Measurements from ENCODE around the gene SCAF4.
"Not testable (repeated sequence)": the region's sequence is repeated elsewhere in the genome, so short reads cannot be mapped to it uniquely, and the experiment has no call there.

SCAF4 gene

GRCh38 chr21:31673321-31673912 is 58.5 kb downstream of the SCAF4 start:
- in situ Hi-C loops (cut with HindIII; ENCODE audit: low sequenced_read_pairs), result no loop called here

GRCh38 chr21:31671931-31672330 is 60.0 kb downstream of the SCAF4 start:
- in situ Hi-C loops (cut with HindIII; ENCODE audit: low sequenced_read_pairs), result no loop called here

- in situ Hi-C loops (cut with HindIII; ENCODE audit: low sequenced_read_pairs), result no loop called here
Observed at GRCh38 chr21:31671146-31671716, 60.7 kb downstream of the SCAF4 start.

GRCh38 chr21:31670070-31670469 is 61.8 kb downstream of the SCAF4 start:
- in situ Hi-C loops (cut with HindIII; ENCODE audit: low sequenced_read_pairs), result no loop called here

GRCh38 chr21:31668651-31669491 is 63.0 kb downstream of the SCAF4 start:
- in situ Hi-C loops (cut with HindIII; ENCODE audit: low sequenced_read_pairs), result no loop called here

GRCh38 chr21:31667639-31668038 is 64.3 kb downstream of the SCAF4 start:
- in situ Hi-C loops (cut with HindIII; ENCODE audit: low sequenced_read_pairs), result no loop called here

- in situ Hi-C loops (cut with HindIII; ENCODE audit: low sequenced_read_pairs), result no loop called here
Observed at GRCh38 chr21:31667132-31667531, 64.8 kb downstream of the SCAF4 start.

- in situ Hi-C loops (cut with HindIII; ENCODE audit: low sequenced_read_pairs), result no loop called here
Observed at GRCh38 chr21:31666445-31667010, 65.4 kb downstream of the SCAF4 start.

- in situ Hi-C loops (cut with HindIII; ENCODE audit: low sequenced_read_pairs), result not testable (repeated sequence)
Observed at GRCh38 chr21:31665869-31666268, 66.0 kb downstream of the SCAF4 start.

GRCh38 chr21:31665397-31665796 is 66.5 kb downstream of the SCAF4 start:
- in situ Hi-C loops (cut with HindIII; ENCODE audit: low sequenced_read_pairs), result no loop called here

- in situ Hi-C loops (cut with HindIII; ENCODE audit: low sequenced_read_pairs), result no loop called here
Observed at GRCh38 chr21:31663584-31664249, 68.2 kb downstream of the SCAF4 start.

- in situ Hi-C loops (cut with HindIII; ENCODE audit: low sequenced_read_pairs), result no loop called here
Observed at GRCh38 chr21:31660591-31660990, 71.3 kb downstream of the SCAF4 start.

- in situ Hi-C loops (cut with HindIII; ENCODE audit: low sequenced_read_pairs), result no loop called here
Observed at GRCh38 chr21:31660259-31660565, 71.7 kb downstream of the SCAF4 start.

GRCh38 chr21:31659536-31660258 is 72.2 kb downstream of the SCAF4 start, which contains the start of gene SOD1:
Gene SOD1 (plus strand): TSS chr21:31659693. CDS start chr21:31659770, 77 bp downstream.
- in situ Hi-C loops (cut with HindIII; ENCODE audit: low sequenced_read_pairs), result no loop called here

GRCh38 chr21:31659286-31659535 is 72.7 kb downstream of the SCAF4 start:
- in situ Hi-C loops (cut with HindIII; ENCODE audit: low sequenced_read_pairs), result no loop called here

GRCh38 chr21:31658053-31658452 is 73.9 kb downstream of the SCAF4 start:
- in situ Hi-C loops (cut with HindIII; ENCODE audit: low sequenced_read_pairs), result no loop called here

- in situ Hi-C loops (cut with HindIII; ENCODE audit: low sequenced_read_pairs), result no loop called here
Observed at GRCh38 chr21:31656199-31657095, 75.5 kb downstream of the SCAF4 start.

- in situ Hi-C loops (cut with HindIII; ENCODE audit: low sequenced_read_pairs), result not testable (repeated sequence)
Observed at GRCh38 chr21:31654821-31655580, 76.9 kb downstream of the SCAF4 start.

GRCh38 chr21:31654340-31654739 is 77.6 kb downstream of the SCAF4 start:
- in situ Hi-C loops (cut with HindIII; ENCODE audit: low sequenced_read_pairs), result no loop called here
